K562 treated with DMSO at 1 percent for 4 hours (cell line): ENCODE results near the gene ANKRD36. TPM values are rescaled to one million over a fixed set of nuclear protein-coding genes. Genes with fewer than 3 reads are reported as not detected.

Source experiments
- total RNA-seq: library from RNA; unstranded; fragments of 300-600 nt; gene quantifications from 2 replicates; pipeline ENCODE4 v1.2.3, GENCODE V29; 2022; ENCODE audit not compliant: insufficient read depth

Gene ANKRD36
- total RNA-seq, result 2.3 and 3.2 TPM in 2 replicates

GRCh38 chr2:97113050-97113881, at the start of gene ANKRD36:
Gene ANKRD36 (plus strand): TSS chr2:97113153. CDS start chr2:97113740, 587 bp downstream.

GRCh38 chr2:97094772-97095611, 18.0 kb upstream of the ANKRD36 start, which contains the start of gene FAHD2B:
Gene FAHD2B (minus strand): TSS chr2:97094882. CDS start chr2:97091706, 3,176 bp downstream.

Other genes starting within 250 kb of the ANKRD36 start
- 20.0 and 27.9 TPM in 2 replicates for gene SEMA4C, start 243.1 kb upstream of the ANKRD36 start, total RNA-seq
- 664 and 755 TPM in 2 replicates for gene FAM178B, start 126.6 kb upstream of the ANKRD36 start, total RNA-seq
- gene FAHD2B, start 18.3 kb upstream of the ANKRD36 start, total RNA-seq, result 34.3 and 44.9 TPM in 2 replicates